SK-N-SH (cell line): Measurements from ENCODE around the gene SP6. TPM values are rescaled to one million over a fixed set of nuclear protein-coding genes. Genes with fewer than 3 reads are reported as not detected.

ENCODE experiments used
- CTCF ChIA-PET: fragments of 300-600, 350-600 bp; formaldehyde crosslinking; extraction: SDS; loops from one replicate; lab custom pipeline; 2021; lab: Yijun Ruan, JAX
- POLR2A ChIA-PET: fragments of 350-600 bp; sonication (Branson Sonifier 250); formaldehyde crosslinking; extraction: SDS; loops from one replicate; lab custom pipeline; 2020; ENCODE audit warnings: antibody characterized with exemption, inconsistent platforms; lab: Yijun Ruan, JAX
- DNase-seq: peaks from one replicate; pipeline ENCODE4 v3.0.0; 2012
- H2AFZ ChIP-seq: fragments of 200-600 bp; sonication (generic); 2 replicates; pipeline ENCODE4 v1.8.1; 2016; ENCODE audit warnings: antibody characterized with exemption, mild to moderate bottlenecking, low read depth
- H3F3A ChIP-seq: fragments of 200-600 bp; sonication (generic); replicated peaks from 2 replicates; pipeline ENCODE3; 2016; ENCODE audit warnings: antibody characterized with exemption, mild to moderate bottlenecking; ENCODE audit not compliant: insufficient read depth
- H3K27ac ChIP-seq, 2 experiments: fragments of 200-500 bp in 1 of 2; fragments of 200-600 bp in 1 of 2; sonication (Bioruptor generic) in 1 of 2; sonication (generic), shearing (Covaris generic) in 1 of 2; 2 replicates each; pipeline versions ENCODE4 v1.5.1 to v1.6.1; 2014 to 2016; ENCODE audit warnings: low read depth in 2 of 2, inconsistent platforms in 1 of 2, low read length in 1 of 2, mild to moderate bottlenecking in 1 of 2, mixed read lengths in 1 of 2
- H3K27me3 ChIP-seq: fragments of 200-600 bp; sonication (generic), shearing (Covaris generic); 2 replicates; pipeline ENCODE4 v1.6.1; 2016; ENCODE audit warnings: mixed run types; ENCODE audit not compliant: insufficient read depth
- H3K36me3 ChIP-seq, 2 experiments: fragments of 200-500 bp in 1 of 2; fragments of 200-600 bp in 1 of 2; sonication (Bioruptor generic) in 1 of 2; sonication (generic) in 1 of 2; replicated peaks in 1 of 2; 2 replicates each; pipeline versions ENCODE3 to v1.5.1; 2014 to 2016; ENCODE audit warnings: low read length in 1 of 2, mild to moderate bottlenecking in 1 of 2; ENCODE audit not compliant: insufficient read depth in 2 of 2, control insufficient read depth in 1 of 2
- H3K4me1 ChIP-seq, 2 experiments: fragments of 200-500 bp in 1 of 2; fragments of 200-600 bp in 1 of 2; sonication (Bioruptor generic) in 1 of 2; sonication (generic), shearing (Covaris generic) in 1 of 2; 2 replicates each; pipeline versions ENCODE4 v1.5.1 to v1.6.1; 2014 to 2016; ENCODE audit warnings: low read depth in 1 of 2, low read length in 1 of 2, mixed run types in 1 of 2; ENCODE audit not compliant: insufficient read depth in 2 of 2, control insufficient read depth in 1 of 2
- H3K4me2 ChIP-seq: fragments of 200-600 bp; sonication (generic), shearing (Covaris generic); 2 replicates; pipeline ENCODE4 v1.6.1; 2017; ENCODE audit warnings: mixed run types
- H3K4me3 ChIP-seq, 2 experiments: fragments of 200-500 bp in 1 of 2; fragments of 200-600 bp in 1 of 2; sonication (Bioruptor generic) in 1 of 2; sonication (generic), shearing (Covaris generic) in 1 of 2; 2 replicates each; pipeline versions ENCODE4 v1.5.1 to v1.8.1; 2014 to 2016; ENCODE audit warnings: low read depth in 2 of 2, inconsistent platforms in 1 of 2, low read length in 1 of 2, mild to moderate bottlenecking in 1 of 2, mixed read lengths in 1 of 2, moderate library complexity in 1 of 2
- H3K79me2 ChIP-seq: fragments of 200-600 bp; sonication (generic); 2 replicates; pipeline ENCODE4 v1.8.1; 2017; ENCODE audit warnings: mild to moderate bottlenecking; ENCODE audit not compliant: insufficient read depth
- H3K9ac ChIP-seq: fragments of 200-600 bp; sonication (generic); 2 replicates; pipeline ENCODE4 v1.6.1; 2017; ENCODE audit warnings: mixed run types
- H3K9me2 ChIP-seq: fragments of 200-600 bp; sonication (generic); 2 replicates; pipeline ENCODE4 v1.6.1; 2017; ENCODE audit warnings: mixed run types
- H3K9me3 ChIP-seq: fragments of 200-600 bp; sonication (generic); 2 replicates; pipeline ENCODE4 v1.6.1; 2017; ENCODE audit warnings: mixed run types, mild to moderate bottlenecking, moderate library complexity
- H4K20me1 ChIP-seq: fragments of 200-600 bp; sonication (generic); 2 replicates; pipeline ENCODE4 v1.6.1; 2017; ENCODE audit warnings: mild to moderate bottlenecking, mixed run types; ENCODE audit not compliant: insufficient read depth
- CHD2 ChIP-seq: fragments of 150-350 bp; IDR thresholded peaks from 2 replicates; pipeline ENCODE4 v1.6.1; 2018; ENCODE audit warnings: low read length; ENCODE audit not compliant: partially characterized antibody
- CTCF ChIP-seq: fragments of 200-600 bp; sonication (generic); IDR thresholded peaks from 2 replicates; pipeline ENCODE4 v1.6.1; 2017; ENCODE audit warnings: antibody characterized with exemption, mild to moderate bottlenecking, moderate library complexity
- EP300 ChIP-seq, 2 experiments: IDR thresholded peaks; 2 replicates each; pipeline versions ENCODE4 v1.4.0 to v1.6.1; 2012; ENCODE audit warnings: borderline replicate concordance in 1 of 2, low read depth in 1 of 2, low read length in 1 of 2
- EZH2phosphoT487 ChIP-seq: fragments of 200-600 bp; sonication (generic); IDR thresholded peaks from 2 replicates; pipeline ENCODE4 v1.6.1; 2017; ENCODE audit warnings: low read depth, mixed run types, mild to moderate bottlenecking, antibody characterized with exemption, moderate library complexity, borderline replicate concordance
- FOSL2 ChIP-seq: IDR thresholded peaks from 2 replicates; pipeline ENCODE4 v1.4.0; 2012; ENCODE audit warnings: low read depth, mild to moderate bottlenecking, moderate library complexity, borderline replicate concordance
- FOXJ3 ChIP-seq: sonication (generic); formaldehyde crosslinking; IDR thresholded peaks from 2 replicates; pipeline ENCODE4 v1.5.1; 2020; ENCODE audit warnings: mild to moderate bottlenecking, missing genetic modification reagents
- GATA2 ChIP-seq: sonication (generic); formaldehyde crosslinking; IDR thresholded peaks from 2 replicates; pipeline ENCODE4 v1.5.0; 2020; ENCODE audit warnings: mild to moderate bottlenecking, missing genetic modification reagents
- IRF3 ChIP-seq: fragments of 150-350 bp; IDR thresholded peaks from 2 replicates; pipeline ENCODE4 v1.6.1; 2016; ENCODE audit warnings: mild to moderate bottlenecking, low read depth, low read length
- MEF2A ChIP-seq: IDR thresholded peaks from 2 replicates; pipeline ENCODE4 v1.4.0; 2012; ENCODE audit warnings: low read depth, borderline replicate concordance
- MXI1 ChIP-seq: IDR thresholded peaks from 2 replicates; pipeline ENCODE4 v1.6.1; 2012; ENCODE audit warnings: mild to moderate bottlenecking, low read depth, low read length, improper control_type of control experiment
- NRF1 ChIP-seq: IDR thresholded peaks from 2 replicates; pipeline ENCODE4 v1.6.1; 2012; ENCODE audit warnings: low read depth, mild to moderate bottlenecking, low read length
- PBX3 ChIP-seq: IDR thresholded peaks from 2 replicates; pipeline ENCODE4; 2012
- POLR2AphosphoS5 ChIP-seq: IDR thresholded peaks from 2 replicates; pipeline ENCODE4 v1.6.1; 2012; ENCODE audit warnings: low read depth, low read length
- RCOR1 ChIP-seq: fragments of 150-350 bp; IDR thresholded peaks from 2 replicates; pipeline ENCODE4 v1.6.1; 2017; ENCODE audit warnings: antibody characterized with exemption, low read length
- RXRA ChIP-seq: IDR thresholded peaks from 2 replicates; pipeline ENCODE4 v1.4.0; 2012; ENCODE audit warnings: low read depth, mild to moderate bottlenecking, borderline replicate concordance
- SIN3A ChIP-seq: IDR thresholded peaks from 2 replicates; pipeline ENCODE4 v1.6.1; 2012; ENCODE audit warnings: low read depth, mild to moderate bottlenecking, low read length, moderate library complexity, borderline replicate concordance
- SMC3 ChIP-seq: IDR thresholded peaks from 2 replicates; pipeline ENCODE4 v1.6.1; 2012; ENCODE audit warnings: low read depth, low read length, improper control_type of control experiment
- USF2 ChIP-seq: fragments of 150-350 bp; IDR thresholded peaks from 2 replicates; pipeline ENCODE4 v1.6.1; 2017; ENCODE audit warnings: antibody characterized with exemption, low read length, low read depth, borderline replicate concordance
- ZBTB33 ChIP-seq: IDR thresholded peaks from 2 replicates; pipeline ENCODE4 v1.4.0; 2012; ENCODE audit warnings: low read depth, borderline replicate concordance
- WGBS: methylation state at CpG from one replicate; pipeline ENCODE4 v1.1.6; 2017; ENCODE audit warnings: low lambda C conversion rate; 5-methylcytosine and 5-hydroxymethylcytosine counted together
- polyA plus RNA-seq, 3 experiments: library from polyadenylated mRNA; depleted of rRNA; stranded (reverse); fragments of >200 nt; gene quantifications; 2 replicates each; pipeline ENCODE4 v1.2.3, GENCODE V29; 2012

The SP6 gene
- polyA plus RNA-seq, 1 of the 3 experiments (the other 2 are of a cell fraction) = 0.03 TPM

GRCh38 chr17:47857551-47858455 is 6.8 kb upstream of the SP6 start:
- H3K4me3 ChIP-seq = no peak overlapping the region
- peaks cover 0 to 4% of the 10 kb centered on the region in 2 experiments; a peak in 1 of 4 replicates for H3K4me1 ChIP-seq
- peaks cover 4% of the 10 kb centered on the region for H3F3A ChIP-seq
- WGBS = 73% methylated on average over 16 of the region's 16 CpGs
- no peaks in the 10 kb centered on the region for H3K9me2 ChIP-seq
- no peaks in the 10 kb centered on the region for H3K9me3 ChIP-seq
- H3K4me2 ChIP-seq = no peak overlapping the region
- no peak overlapping the region for H3K9ac ChIP-seq
- ChIA-PET CTCF (interaction anchor here (0.9 to 33.0 kb wide), 5 partner anchors 20 to 167 kb away, joined by 3 to 1447 read pairs (median 3); partner anchors contain the start of genes LRRC46, MRPL10, SCRN2 and SP2), POLR2A (interaction anchor here (1.1 kb wide), 1 partner anchor 11 kb away, joined by 4 read pairs; no protein-coding TSS in a partner anchor)
- no peak for TF ChIP-seq SMC3
- no peak for TF ChIP-seq IRF3
- TF ChIP-seq MXI1 = no peak
- no peak for TF ChIP-seq CHD2
- no peak for TF ChIP-seq ZBTB33
- TF ChIP-seq POLR2AphosphoS5 = no peak
- TF ChIP-seq RCOR1 = no peak
- no peak for TF ChIP-seq GATA2
- TF ChIP-seq RXRA = no peak
- TF ChIP-seq FOSL2 = no peak
- TF ChIP-seq PBX3 = no peak
- no peak for TF ChIP-seq EP300 (IDR thresholded peaks at IDR 0.05; ENCODE audit: borderline replicate concordance in 1 of 2, low read depth in 1 of 2, low read length in 1 of 2)
- TF ChIP-seq MEF2A = no peak
- no peak for TF ChIP-seq USF2
- TF ChIP-seq SIN3A = no peak
- TF ChIP-seq FOXJ3 (CRISPR knock-in tag) = no peak
- no peak for TF ChIP-seq CTCF
- no peak for TF ChIP-seq EZH2phosphoT487
- TF ChIP-seq NRF1 = no peak
- H3K79me2 ChIP-seq = no peaks in the 10 kb centered on the region
- H3K36me3 ChIP-seq = no peaks in the 10 kb centered on the region
- no peak overlapping the region for H2AFZ ChIP-seq
- H3K27me3 ChIP-seq = peaks cover 57% of the 10 kb centered on the region
- no peak overlapping the region for H3K27ac ChIP-seq
- H4K20me1 ChIP-seq = 0 out of 2 replicates have a peak, but pooled peaks cover 3% of the 10 kb centered on the region
- no peak for DNase-seq
